ENCODE measurements around the gene FBXO40. TPM values are rescaled to one million over a fixed set of nuclear protein-coding genes. Genes with fewer than 3 reads are reported as not detected.

FBXO40 gene, protein sequence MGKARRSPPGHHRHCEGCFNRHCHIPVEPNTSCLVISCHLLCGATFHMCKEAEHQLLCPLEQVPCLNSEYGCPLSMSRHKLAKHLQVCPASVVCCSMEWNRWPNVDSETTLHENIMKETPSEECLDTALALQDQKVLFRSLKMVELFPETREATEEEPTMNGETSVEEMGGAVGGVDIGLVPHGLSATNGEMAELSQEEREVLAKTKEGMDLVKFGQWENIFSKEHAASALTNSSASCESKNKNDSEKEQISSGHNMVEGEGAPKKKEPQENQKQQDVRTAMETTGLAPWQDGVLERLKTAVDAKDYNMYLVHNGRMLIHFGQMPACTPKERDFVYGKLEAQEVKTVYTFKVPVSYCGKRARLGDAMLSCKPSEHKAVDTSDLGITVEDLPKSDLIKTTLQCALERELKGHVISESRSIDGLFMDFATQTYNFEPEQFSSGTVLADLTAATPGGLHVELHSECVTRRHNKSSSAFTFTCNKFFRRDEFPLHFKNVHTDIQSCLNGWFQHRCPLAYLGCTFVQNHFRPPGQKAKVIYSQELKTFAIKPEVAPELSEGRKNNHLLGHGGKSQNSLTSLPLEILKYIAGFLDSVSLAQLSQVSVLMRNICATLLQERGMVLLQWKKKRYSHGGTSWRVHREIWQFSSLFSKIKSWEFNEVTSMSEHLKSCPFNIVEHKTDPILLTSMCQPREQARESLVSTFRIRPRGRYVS
- not detected for polyA plus RNA-seq (2013, experiment 1 of 2)
- polyA plus RNA-seq (2013, experiment 2 of 2): not detected

GRCh38 chr3:121592856-121593702 lies at the start of gene FBXO40:
FBXO40 (plus strand) TSS chr3:121593379; CDS start chr3:121620576, 27,197 bp downstream.
- Histone ChIP-seq H2AFZ (ENCODE audit: low read length) (peak within 1 kb of the TSS; percentile 26), H3K18ac (ENCODE audit: low read length) (no peak within 1 kb of the TSS), H2BK12ac (ENCODE audit: low read length) (no peak within 1 kb of the TSS), H3K9ac (ENCODE audit: low read depth, low read length, poor library complexity) (no peak within 1 kb of the TSS), H3K27me3 (ENCODE audit: control insufficient read depth in 3 of 3, insufficient read depth in 3 of 3, low read depth in 1 of 3, low read length in 3 of 3) (peaks cover 0 to 35% (median 0%) of the 10 kb centered on the region in 3 experiments), H2BK5ac (ENCODE audit: low read length) (no peak within 1 kb of the TSS), H3K23ac (ENCODE audit: low read depth, low read length, poor library complexity) (no peak within 1 kb of the TSS), H3K9me3 (replicated peaks in 1 of 2; ENCODE audit: control insufficient read depth in 2 of 2, insufficient read depth in 1 of 2, low read depth in 1 of 2, low read length in 2 of 2) (no peaks in the 10 kb centered on the region), H2AK5ac (ENCODE audit: low read depth, low read length) (no peak within 1 kb of the TSS), H4K91ac (ENCODE audit: low read depth, low read length, poor library complexity) (no peak within 1 kb of the TSS), H3K4me2 (ENCODE audit: insufficient read depth, low read length, poor library complexity, severe bottlenecking) (no peak within 1 kb of the TSS), H3K27ac (replicated peaks; ENCODE audit: low read length) (no peak within 1 kb of the TSS), H2BK120ac (ENCODE audit: low read depth, low read length) (no peak within 1 kb of the TSS), H3K36me3 (replicated peaks in 1 of 2; ENCODE audit: control insufficient read depth in 2 of 2, insufficient read depth in 2 of 2, low read length in 2 of 2) (no peaks in the 10 kb centered on the region), H3K4me1 (ENCODE audit: control insufficient read depth in 2 of 2, insufficient read depth in 1 of 2, low read depth in 1 of 2, low read length in 2 of 2) (no peaks in the 10 kb centered on the region), H3K79me1 (ENCODE audit: low read depth, low read length) (no peaks in the 10 kb centered on the region), H3K4ac (ENCODE audit: low read length) (no peak within 1 kb of the TSS), H2BK15ac (ENCODE audit: low read length) (no peak within 1 kb of the TSS), H3K4me3 (ENCODE audit: low read length in 2 of 2) (no peak within 1 kb of the TSS), H4K8ac (ENCODE audit: low read depth, low read length) (no peak within 1 kb of the TSS), H3K14ac (ENCODE audit: low read length) (no peak within 1 kb of the TSS)
- no peak for DNase-seq (ENCODE audit: low spot score)
- no CpG with 5 or more reads among the region's 11 CpGs for WGBS, 2 donors (ENCODE audit: extremely low coverage in 2 of 2, insufficient read length in 2 of 2, insufficient replicate concordance in 1 of 2)

GRCh38 chr3:121545049-121545573 lies 48.1 kb upstream of the FBXO40 start:
- peak overlapping the region; percentile 66 to 92 for H3K4me3 ChIP-seq (ENCODE audit: low read length in 2 of 2)
- no peak overlapping the region for H2BK15ac ChIP-seq (ENCODE audit: low read length)
- no peaks in the 10 kb centered on the region for H3K27me3 ChIP-seq (ENCODE audit: control insufficient read depth in 3 of 3, insufficient read depth in 3 of 3, low read depth in 1 of 3, low read length in 3 of 3)
- H2BK5ac ChIP-seq (ENCODE audit: low read length): no peak overlapping the region
- H3K36me3 ChIP-seq (replicated peaks in 1 of 2; ENCODE audit: control insufficient read depth in 2 of 2, insufficient read depth in 2 of 2, low read length in 2 of 2): peaks cover 3 to 43% of the 10 kb centered on the region in 2 donors
- peak overlapping the region; percentile 95 for H3K9ac ChIP-seq (ENCODE audit: low read depth, low read length, poor library complexity)
- peak overlapping the region; percentile 17 for H3K14ac ChIP-seq (ENCODE audit: low read length)
- H2AFZ ChIP-seq (ENCODE audit: low read length): peak overlapping the region; percentile 82
- H3K4me2 ChIP-seq (ENCODE audit: insufficient read depth, low read length, poor library complexity, severe bottlenecking): peak overlapping the region; percentile 67
- no peak overlapping the region for H2AK5ac ChIP-seq (ENCODE audit: low read depth, low read length)
- H3K9me3 ChIP-seq (replicated peaks in 1 of 2; ENCODE audit: control insufficient read depth in 2 of 2, insufficient read depth in 1 of 2, low read depth in 1 of 2, low read length in 2 of 2): no peaks in the 10 kb centered on the region
- no CpG with 5 or more reads among the region's 18 CpGs for WGBS, 2 donors (ENCODE audit: extremely low coverage in 2 of 2, insufficient read length in 2 of 2, insufficient replicate concordance in 1 of 2)
- no peak overlapping the region for H3K27ac ChIP-seq (replicated peaks; ENCODE audit: low read length)
- no peak overlapping the region for H4K8ac ChIP-seq (ENCODE audit: low read depth, low read length)
- H3K23ac ChIP-seq (ENCODE audit: low read depth, low read length, poor library complexity): no peak overlapping the region
- H2BK12ac ChIP-seq (ENCODE audit: low read length): no peak overlapping the region
- DNase-seq (ENCODE audit: low spot score): no peak
- no peak overlapping the region for H2BK120ac ChIP-seq (ENCODE audit: low read depth, low read length)
- no peaks in the 10 kb centered on the region for H3K4me1 ChIP-seq (ENCODE audit: control insufficient read depth in 2 of 2, insufficient read depth in 1 of 2, low read depth in 1 of 2, low read length in 2 of 2)
- H3K18ac ChIP-seq (ENCODE audit: low read length): peak overlapping the region; percentile 87
- H3K79me1 ChIP-seq (ENCODE audit: low read depth, low read length): peaks cover 4% of the 10 kb centered on the region
- H4K91ac ChIP-seq (ENCODE audit: low read depth, low read length, poor library complexity): no peak overlapping the region
- H3K4ac ChIP-seq (ENCODE audit: low read length): no peak overlapping the region

DNA sequence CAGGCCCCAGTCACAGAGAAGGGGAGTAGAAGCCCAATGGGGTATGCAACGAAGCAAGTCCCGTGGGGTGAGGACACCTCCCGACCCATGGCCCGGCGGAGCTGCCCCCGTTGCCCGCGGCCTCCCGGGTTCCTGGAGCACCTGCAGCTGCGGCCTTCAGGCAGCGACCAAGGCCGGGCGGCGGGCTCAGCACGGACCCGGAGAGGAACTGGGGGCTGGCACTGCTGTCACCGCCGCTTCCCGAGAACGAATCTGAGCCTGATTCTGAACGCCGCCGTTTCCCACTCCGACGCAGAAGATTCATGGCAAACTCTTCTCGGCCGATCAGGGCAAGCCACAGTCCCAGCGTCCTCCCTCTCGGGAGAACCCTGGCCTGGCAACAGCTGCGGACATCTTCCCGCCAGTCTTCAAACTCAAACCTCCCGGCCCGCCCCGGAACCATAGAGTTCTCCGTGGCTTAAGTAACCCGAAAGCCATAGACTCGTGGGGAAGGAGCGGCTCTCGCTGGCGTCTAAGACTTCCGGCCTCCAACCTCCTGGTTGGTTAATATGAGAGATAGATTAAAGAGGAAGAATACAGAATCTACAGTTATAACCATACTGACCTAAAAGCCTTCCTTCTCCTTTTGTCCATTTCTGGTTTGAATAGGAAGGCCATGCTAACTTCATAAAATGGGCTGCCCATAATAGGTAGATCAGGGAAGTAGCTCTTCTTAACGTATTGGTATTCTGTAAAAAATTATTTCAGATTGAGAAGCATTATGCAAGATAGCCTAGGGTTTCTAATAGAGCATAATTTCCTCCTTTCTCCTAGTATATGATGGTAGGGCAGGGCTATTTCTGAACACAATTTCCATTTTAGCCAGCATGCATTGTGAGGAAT lies 47.4 kb upstream of the FBXO40 start, which contains the start of gene POLQ:
Gene POLQ (minus strand): TSS at position 415 of the 882 bp plus-strand sequence. CDS start 111 bp downstream, at position 304.
- peaks cover 3 to 36% of the 10 kb centered on the region in 2 donors for H3K36me3 ChIP-seq (replicated peaks in 1 of 2; ENCODE audit: control insufficient read depth in 2 of 2, insufficient read depth in 2 of 2, low read length in 2 of 2)
- no peak within 1 kb of the TSS for H3K27ac ChIP-seq (replicated peaks; ENCODE audit: low read length)
- no peaks in the 10 kb centered on the region for H3K27me3 ChIP-seq (ENCODE audit: control insufficient read depth in 3 of 3, insufficient read depth in 3 of 3, low read depth in 1 of 3, low read length in 3 of 3)
- H4K8ac ChIP-seq (ENCODE audit: low read depth, low read length): peak within 1 kb of the TSS; percentile 45
- no peaks in the 10 kb centered on the region for H3K9me3 ChIP-seq (replicated peaks in 1 of 2; ENCODE audit: control insufficient read depth in 2 of 2, insufficient read depth in 1 of 2, low read depth in 1 of 2, low read length in 2 of 2)
- no peak within 1 kb of the TSS for H2AK5ac ChIP-seq (ENCODE audit: low read depth, low read length)
- H3K79me1 ChIP-seq (ENCODE audit: low read depth, low read length): peaks cover 4% of the 10 kb centered on the region
- no peak within 1 kb of the TSS for H2BK120ac ChIP-seq (ENCODE audit: low read depth, low read length)
- peak within 1 kb of the TSS; percentile 90 for H3K4me2 ChIP-seq (ENCODE audit: insufficient read depth, low read length, poor library complexity, severe bottlenecking)
- no peaks in the 10 kb centered on the region for H3K4me1 ChIP-seq (ENCODE audit: control insufficient read depth in 2 of 2, insufficient read depth in 1 of 2, low read depth in 1 of 2, low read length in 2 of 2)
- WGBS, 2 donors (ENCODE audit: extremely low coverage in 2 of 2, insufficient read length in 2 of 2, insufficient replicate concordance in 1 of 2): no CpG with 5 or more reads among the region's 42 CpGs
- no peak within 1 kb of the TSS for H2BK5ac ChIP-seq (ENCODE audit: low read length)
- H3K9ac ChIP-seq (ENCODE audit: low read depth, low read length, poor library complexity): peak within 1 kb of the TSS; percentile 95
- H2AFZ ChIP-seq (ENCODE audit: low read length): peak within 1 kb of the TSS; percentile 82
- H3K18ac ChIP-seq (ENCODE audit: low read length): peak within 1 kb of the TSS; percentile 87
- H3K23ac ChIP-seq (ENCODE audit: low read depth, low read length, poor library complexity): no peak within 1 kb of the TSS
- H4K91ac ChIP-seq (ENCODE audit: low read depth, low read length, poor library complexity): no peak within 1 kb of the TSS
- DNase-seq (ENCODE audit: low spot score): peak; percentile 78
- no peak within 1 kb of the TSS for H2BK12ac ChIP-seq (ENCODE audit: low read length)
- peak within 1 kb of the TSS; percentile 17 for H3K14ac ChIP-seq (ENCODE audit: low read length)
- no peak within 1 kb of the TSS for H3K4ac ChIP-seq (ENCODE audit: low read length)
- no peak within 1 kb of the TSS for H2BK15ac ChIP-seq (ENCODE audit: low read length)
- H3K4me3 ChIP-seq (ENCODE audit: low read length in 2 of 2): peak within 1 kb of the TSS; percentile 66 to 92

Measured in neuronal stem cell (in vitro differentiated cells).